NCI-H1105 (cell line): Measurements from ENCODE around the gene SPNS2.
"Not testable (repeated sequence)": the region's sequence is repeated elsewhere in the genome, so short reads cannot be mapped to it uniquely, and the experiment has no call there.

Source experiments
- DNase-seq: peaks from one replicate; lab custom pipeline; 2025; lab: John Stamatoyannopoulos, UW

SPNS2 gene

DNA sequence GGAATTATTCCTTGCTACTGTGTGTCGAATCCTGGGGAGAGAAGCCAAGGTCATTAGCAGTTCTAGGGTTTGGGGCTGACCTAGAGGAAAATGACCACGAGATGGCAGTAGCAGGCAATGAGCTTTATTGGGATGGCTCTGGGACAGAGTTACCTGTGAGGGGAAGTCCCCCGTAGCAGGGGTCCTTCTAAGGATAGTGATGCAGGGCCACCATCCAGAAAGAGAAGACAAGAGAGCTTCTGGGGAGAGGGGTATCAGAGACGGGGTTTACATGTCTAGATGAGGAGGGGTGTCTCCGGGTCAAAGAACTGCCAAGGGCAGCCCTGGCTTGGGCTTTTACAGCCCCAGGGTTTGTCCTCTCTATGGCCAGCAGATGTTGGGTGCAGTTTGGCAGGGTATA, 68.1 kb downstream of the SPNS2 start:
- DNase-seq, result peak; percentile 74

DNA sequence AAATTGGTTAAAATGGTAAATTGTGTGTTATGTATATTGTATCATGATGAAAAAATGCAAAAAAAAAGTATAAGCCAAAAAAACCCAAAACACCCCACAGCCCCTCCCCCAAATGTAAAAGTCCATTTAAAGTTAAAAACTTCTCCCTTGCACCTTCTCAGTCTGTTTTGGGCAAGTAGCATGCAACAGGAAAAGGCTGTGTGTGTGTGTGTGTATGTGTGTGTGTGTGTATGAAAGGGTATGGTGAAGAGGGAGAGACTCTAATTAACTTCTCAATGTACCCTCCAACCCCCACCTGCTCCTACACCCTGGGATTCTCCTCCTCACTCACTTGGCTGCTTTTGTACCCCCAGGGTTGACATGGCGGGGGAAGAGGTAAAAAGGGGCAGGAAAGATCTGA, 70.9 kb downstream of the SPNS2 start:
- no peak for DNase-seq

DNA sequence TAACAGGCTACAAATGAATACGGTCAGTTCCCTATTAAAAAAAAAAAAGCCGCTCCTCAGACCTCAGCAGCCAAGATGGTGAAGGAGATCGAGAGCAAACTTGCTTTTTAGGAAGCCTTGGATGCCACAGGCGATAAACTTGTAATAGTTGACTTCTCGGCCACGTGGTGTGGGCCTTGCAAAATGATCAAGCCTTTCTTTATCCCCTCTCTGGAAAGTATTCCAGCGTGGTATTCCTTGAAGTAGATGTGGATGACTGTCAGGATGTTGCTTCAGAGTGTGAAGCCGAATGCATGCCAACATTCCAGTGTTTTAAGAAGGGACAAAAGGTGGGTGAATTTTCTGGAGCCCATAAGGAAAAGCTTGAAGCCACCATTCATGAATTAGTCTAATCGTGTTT, 73.5 kb downstream of the SPNS2 start:
- DNase-seq, result no peak

DNA sequence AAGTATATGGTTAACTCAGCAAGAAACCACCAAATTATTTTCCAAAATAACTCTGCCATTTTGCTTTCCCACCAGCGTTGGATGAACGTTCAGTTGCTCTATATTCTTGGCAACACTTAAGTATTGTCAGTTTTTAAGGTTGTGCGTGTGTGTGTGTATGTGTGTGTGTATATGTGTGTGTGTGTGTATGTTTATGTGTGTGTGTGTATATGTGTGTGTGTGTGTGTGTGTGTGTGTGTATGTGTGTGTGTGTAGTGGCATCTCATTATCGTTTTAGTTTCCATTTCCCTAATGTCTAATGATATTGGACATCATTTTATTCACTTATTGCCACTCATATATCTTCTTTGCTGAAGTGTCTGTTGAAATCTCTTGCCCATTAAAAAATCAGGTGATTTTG, 74.4 kb downstream of the SPNS2 start:
- DNase-seq, result no peak

DNA sequence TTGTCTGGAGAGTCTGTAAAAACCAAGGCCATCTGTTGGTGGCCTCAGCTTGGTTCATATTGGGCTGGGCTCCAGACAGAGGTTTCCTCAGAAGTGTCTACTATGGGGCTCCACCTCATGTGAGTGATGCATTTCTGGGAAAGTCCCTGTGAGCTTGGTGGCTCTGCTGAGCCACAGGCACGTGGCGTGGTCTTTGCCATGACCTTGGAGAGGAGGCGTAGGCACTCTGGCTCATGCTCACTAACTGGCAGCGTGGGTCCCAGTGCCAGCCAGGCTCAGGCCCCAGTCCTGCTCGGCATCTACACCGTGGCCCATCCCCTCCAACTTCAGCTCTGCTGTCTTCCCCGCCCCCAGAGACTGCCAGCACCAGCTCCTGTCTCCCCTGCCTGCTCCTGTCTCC, 75.0 kb downstream of the SPNS2 start:
- DNase-seq, result no peak

DNA sequence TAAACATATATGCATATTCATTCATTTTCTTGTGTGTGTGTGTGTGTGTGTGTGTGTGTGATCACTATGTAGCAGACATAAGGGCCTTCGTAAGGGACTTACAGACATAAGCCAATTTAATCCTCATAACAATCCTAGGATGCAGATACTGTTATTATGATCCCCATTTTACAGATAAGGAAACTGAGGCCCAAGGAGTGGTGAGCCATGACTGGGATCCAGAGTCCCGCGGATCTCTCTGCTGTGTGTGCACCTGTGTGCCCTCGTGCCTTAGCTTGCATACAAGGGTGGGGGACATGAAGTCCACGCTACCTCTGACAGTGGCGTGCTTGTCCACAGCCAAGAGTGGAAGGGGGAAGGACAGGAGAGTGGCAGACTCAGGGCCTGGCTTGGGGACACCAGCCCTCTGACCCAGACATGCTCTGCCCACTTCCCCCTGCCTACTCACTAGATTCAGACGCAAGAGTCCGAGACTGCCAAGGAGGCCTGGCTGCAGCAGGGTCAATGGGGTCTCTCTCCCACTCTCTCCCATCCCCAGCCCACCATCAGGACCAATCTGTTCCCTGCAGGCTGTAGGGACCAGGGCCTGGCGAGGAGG, 75.9 kb downstream of the SPNS2 start:
- no peak for DNase-seq

DNA sequence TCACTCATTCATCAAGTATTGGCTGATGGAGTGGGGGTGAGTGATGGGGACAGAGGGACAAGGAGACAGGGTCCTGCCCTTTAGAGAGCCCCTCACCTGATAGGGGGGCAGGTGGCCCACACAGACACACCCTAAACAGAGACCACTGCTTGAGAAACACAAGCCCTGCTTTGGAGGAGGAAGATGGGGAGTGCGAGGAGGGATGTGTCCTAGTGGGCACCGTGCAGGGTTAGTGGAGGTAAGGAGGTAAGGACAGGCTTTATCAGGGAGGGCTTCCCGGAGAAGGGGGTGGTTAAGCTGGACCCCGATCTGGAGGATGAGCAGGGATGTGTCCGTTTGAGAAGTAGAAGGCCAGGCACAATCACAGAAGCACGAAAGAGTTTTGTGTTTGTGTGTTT, 77.5 kb downstream of the SPNS2 start:
- DNase-seq, result no peak

DNA sequence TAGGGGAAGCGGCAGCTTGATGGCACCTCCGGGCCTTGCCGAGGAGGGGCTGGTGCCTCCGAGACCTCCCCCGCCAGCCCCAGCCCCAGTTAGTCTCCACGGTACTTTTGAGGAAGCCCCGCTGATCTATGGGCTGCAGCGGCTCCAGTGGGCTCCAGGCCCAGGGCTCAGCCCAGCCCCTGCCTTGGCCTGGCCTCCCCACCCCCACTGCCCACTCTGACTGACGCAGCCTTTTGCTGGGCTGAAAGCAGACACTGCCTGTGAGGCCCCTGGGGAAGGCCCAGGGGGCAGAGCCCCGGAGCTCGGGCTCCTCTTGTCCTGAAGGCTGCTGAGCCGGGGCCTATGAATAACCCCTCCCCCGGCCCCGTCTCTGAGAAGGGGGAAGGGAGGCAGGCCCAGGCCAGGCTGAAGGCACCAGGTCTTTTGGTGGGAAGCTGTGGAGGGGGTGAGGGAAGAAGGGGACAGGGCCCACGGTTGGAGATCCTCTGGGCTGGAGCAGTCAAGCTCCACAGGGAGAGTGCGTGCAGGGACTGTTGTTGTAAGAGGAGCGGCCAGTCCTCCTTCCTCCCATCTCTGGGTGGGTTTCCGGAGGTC, 78.1 kb downstream of the SPNS2 start:
- no peak for DNase-seq

DNA sequence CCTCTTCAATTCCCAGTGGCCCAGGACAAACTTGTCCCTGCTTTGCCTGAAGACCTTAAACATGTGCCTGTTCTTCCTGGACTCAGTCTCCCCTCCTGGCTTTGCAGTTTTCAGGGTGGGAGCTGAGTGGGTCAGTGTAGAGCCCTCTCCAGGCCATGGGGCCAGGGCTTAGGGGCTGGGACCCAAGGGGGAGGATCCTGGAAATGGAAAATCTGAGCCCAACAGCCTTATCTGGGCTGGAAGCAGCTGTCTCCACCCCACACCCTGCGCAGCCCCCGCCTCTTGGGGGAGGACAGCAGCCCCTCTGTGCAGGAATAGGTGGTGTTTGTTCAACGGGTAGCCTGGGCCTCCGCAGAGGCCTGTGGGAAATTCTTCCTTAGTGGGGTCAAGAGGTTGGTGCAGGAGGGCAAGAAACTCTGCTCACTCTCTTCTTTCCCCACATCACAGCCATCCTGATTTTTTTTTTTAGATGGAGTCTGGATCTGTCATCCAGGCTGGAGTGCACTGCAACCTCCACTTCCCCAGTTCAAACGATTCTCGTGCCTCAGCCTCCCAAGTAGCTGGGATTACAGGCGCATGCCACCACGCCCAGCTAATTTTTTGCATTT, 78.8 kb downstream of the SPNS2 start:
- DNase-seq, result no peak

DNA sequence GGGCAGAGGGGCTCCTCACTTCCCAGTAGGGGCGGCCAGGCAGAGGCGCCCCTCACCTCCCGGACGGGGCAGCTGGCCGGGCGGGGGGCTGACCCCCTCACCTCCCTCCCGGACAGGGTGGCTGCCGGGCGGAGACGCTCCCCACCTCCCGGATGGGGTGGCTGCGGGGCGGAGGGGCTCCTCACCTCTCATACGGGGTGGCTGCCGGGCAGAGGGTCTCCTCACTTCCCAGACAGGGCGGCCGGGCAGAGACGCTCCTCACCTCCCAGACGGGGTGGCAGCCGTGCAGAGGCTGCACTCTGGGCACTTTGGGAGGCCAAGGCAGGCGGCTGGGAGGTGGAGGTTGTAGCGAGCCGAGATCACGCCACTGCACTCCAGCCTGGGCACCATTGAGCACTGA, 79.7 kb downstream of the SPNS2 start:
- DNase-seq, result not testable (repeated sequence)

DNA sequence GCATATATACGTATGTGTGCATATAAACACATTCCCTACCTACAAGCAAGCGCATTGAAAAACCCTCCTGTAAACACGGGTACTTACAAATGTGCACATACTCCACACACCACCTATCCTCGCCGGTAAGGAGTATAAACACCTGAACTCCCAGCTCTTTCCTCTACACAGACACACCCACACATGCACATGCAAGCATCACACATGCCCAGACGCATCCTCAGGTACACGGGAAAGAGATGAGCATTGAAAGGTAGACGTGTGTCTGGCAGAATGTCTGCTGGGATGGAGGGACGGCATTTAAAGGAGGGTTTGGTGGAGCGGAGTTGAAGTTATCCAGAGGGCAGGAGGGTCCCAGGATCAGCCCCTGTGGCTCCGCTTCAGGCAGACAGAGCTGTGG, 81.0 kb downstream of the SPNS2 start:
- DNase-seq, result no peak

DNA sequence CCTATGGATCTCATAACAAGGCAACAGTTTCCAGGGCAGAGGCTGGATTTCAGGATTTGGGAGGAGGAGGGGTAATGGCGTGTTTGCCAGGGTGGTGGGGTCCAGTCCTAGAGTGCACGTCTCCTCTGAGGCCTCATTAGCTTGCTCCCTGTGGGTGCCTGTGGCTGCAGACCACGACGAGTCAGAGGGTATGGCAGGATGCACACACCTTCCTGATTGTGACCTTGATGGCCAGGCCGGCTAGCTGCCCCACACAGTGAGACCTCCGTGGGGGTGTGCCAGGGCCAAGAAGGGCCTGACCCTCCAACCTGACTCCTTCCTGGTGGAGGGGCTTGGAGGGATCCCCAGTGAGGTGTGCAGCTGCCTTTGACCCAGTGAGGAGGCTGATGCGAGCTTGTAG, 81.6 kb downstream of the SPNS2 start:
- no peak for DNase-seq

DNA sequence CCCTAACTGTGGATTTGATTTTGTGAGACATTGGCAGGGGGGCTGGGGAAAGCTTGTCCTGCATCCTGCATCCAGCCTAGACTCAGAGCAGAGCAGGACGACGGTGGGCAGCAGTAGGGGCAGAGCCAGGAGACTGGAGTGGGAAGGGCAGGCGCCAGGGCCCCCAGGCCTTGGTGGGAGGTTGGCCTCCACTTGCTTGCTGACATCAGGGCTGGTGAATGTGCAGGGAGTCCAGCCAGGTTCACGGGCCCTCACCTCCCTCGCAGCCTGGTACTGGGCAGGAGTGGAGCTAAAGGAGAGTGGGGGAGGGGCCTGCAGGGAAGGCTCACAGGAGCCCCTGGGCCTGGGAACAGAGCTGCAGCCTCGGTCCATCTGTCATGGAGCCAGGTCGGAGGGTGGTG, 83.4 kb downstream of the SPNS2 start:
- no peak for DNase-seq

DNA sequence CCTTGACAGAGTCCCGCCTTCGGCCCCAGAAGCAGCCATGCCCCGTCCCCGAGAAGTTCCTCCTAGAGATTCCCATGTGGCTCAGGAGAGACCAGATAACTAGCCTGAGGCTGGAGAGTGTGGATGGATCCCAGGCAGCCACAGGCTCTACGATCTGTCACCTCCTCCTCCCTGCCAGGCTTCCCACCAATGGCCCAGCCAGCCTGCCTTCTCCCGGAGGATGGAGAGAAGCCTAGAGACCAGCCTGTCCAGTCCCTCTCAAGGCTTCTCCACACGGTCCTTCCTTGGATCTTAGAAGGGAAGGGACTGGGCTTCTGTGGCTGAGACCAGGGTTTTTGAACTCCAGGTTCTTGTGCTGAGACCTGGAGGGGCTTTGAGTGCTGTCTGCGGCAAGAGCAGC, 84.0 kb downstream of the SPNS2 start:
- DNase-seq, result no peak

DNA sequence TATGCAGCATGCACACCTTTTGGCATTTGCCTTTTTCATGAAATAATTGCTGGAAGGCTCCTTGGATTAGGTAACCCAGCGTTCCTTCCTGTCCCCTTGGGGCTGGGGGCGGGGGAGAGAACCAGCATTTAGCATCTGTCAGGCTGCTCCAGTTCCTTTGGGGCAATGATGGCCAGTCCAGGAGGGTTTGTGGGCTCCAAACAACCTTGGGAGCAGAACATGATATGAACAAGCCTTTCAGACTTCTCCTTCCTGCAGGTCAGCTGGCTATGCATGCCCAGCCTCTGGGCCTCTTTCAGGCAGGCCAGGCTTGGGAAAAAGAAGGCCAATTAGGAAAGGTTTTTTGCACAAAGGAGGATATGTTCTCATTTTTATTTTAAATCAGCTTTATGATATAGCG, 84.5 kb downstream of the SPNS2 start:
- DNase-seq, result no peak

DNA sequence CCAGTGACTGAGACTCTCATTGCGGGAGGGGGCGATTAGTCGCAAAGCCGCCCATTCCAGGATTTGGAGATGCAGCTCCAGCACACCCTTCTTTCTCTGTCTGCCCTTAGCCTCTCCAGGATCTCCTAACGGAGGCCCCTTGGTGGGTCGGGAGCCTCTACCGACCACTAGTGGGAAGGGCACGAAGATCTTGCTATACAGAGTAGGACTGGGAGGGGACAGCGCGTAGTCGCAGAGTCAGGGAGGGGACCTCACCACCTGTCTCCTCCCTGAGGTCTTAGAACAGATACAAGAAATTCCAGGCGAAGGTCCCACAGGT, 85.1 kb downstream of the SPNS2 start:
- DNase-seq, result peak; percentile 34

DNA sequence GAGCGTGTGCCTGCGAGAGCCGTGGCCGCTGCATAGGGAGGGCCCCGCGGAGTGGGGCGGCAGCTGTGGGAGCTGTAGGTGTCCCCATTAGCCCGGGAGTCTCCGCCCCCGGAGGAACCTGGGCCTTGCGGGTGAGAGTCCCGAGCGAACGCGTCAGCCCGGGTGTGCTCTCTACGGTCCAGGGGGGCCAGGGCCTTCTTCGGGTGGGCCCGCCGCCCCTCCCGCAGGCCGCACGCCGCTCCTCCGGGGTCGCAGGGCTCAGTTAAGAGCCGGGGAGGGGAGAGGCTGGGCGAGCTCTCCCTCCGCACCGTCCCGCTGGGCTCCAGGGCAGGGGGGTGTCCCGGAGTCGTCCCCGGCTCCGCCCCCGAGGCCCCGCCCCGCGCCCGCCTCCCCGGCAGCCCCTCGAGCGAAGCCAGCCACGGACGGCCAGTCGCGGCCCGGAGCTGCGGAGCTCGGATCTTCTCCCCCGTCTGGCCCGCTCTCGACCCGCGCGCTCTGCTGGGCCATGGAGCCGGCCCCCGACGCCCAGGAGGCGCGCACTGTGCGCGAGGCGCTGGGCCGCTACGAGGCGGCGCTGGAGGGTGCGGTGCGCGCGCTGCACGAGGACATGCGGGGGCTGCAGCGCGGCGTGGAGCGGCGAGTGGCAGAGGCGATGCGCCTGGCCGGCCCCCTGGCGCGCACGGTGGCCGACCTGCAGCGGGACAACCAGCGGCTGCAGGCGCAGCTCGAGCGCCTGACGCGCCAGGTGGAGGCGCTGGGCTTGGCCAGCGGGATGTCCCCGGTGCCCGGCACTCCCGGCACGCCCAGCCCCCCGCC, 85.6 kb downstream of the SPNS2 start, which contains the start of gene SMTNL2:
SMTNL2 (plus strand) TSS at position 429 of the 816 bp plus-strand sequence; CDS start at position 506, 77 bp downstream.
- DNase-seq, result no peak

DNA sequence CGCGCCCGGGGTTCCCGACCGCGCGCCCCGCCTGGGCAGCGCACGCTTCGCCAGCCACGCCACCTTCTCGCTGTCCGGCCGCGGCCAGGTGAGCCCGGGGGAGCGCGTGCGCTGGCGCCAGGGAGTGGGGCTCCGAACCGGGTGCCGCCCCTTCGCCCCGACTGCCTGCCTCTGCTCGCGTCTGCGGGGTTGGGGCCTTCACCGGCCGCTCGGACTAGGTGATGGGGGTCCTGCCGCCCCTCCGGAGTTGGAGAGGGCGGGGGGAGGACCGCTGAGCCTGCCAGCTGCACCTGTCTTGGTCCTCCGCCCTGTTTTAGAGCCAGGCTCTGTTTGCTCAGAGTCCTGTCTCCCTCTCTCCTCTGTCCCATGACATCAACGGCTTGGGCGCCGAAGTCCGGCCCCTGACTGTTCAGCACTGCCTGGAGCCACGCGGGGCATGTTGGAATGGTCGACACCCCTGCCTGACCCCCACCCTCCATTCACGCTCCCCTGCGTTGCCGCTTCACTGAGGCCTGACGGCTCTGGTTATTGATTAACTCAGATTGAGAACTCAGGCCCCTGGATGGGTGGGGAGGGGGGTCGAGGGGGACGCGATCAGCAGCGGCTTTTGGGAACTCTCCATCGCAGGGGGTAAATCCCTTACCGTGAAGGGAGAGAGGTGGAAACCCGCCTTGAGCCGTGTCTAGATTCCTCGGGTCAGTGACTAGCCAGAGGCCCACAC, 86.4 kb downstream of the SPNS2 start:
- no peak for DNase-seq

DNA sequence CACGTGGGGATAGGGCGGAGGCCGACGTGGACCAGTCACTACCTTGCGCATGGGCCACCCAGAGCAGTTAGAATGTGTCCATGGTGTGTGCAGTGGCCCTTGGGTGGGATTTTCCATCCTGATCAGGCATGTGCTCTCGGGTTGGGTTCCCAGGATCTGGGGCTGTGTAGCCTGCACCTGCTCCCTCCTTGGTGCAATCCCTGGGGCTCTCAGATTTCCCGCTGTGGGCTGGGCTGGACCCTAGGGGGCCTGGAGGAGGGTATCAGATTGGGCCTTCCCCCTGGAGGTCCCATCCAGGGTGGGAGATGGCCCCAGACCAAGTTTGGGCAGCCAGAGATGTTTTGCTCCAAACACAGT, 86.9 kb downstream of the SPNS2 start:
- DNase-seq, result no peak

DNA sequence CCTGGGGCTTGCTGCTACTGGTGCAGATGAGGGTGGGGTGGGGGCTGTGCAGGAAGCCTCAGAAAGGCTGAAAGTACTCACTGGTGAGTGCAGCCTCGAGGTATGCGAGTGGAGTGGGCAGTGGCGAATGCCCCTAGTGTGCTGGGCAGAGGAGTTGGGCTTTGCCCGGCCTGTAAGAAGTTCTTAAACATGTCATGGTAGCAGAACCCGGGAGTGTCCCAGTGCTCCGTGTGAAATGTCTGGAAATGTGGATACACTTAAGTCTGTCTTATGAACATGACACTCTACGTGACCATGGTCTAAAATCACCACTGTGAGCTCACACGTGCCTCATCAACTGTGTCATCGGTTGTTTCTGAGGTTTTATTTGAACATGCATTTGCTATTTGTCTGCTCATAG, 87.4 kb downstream of the SPNS2 start:
- DNase-seq, result no peak

DNA sequence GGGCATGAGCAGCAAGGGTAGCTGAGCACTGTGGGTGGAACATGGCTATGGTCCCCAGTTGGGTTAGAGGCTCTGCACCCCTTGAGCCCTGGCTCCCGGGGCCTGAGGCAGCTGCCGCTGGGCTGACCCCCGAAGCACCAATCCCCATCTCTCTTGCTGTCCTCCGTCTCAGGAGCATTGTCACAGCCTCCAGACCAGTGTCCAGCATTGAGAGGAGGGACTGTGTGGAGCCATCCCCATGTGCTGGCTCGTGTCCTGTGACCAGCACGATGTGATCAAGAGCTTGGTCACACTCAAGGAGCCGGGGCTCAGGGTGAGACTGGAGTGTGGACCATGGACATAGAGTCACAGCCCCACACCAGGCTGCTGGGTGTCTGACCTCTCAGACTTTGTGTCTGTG, 88.5 kb downstream of the SPNS2 start:
- DNase-seq, result no peak

DNA sequence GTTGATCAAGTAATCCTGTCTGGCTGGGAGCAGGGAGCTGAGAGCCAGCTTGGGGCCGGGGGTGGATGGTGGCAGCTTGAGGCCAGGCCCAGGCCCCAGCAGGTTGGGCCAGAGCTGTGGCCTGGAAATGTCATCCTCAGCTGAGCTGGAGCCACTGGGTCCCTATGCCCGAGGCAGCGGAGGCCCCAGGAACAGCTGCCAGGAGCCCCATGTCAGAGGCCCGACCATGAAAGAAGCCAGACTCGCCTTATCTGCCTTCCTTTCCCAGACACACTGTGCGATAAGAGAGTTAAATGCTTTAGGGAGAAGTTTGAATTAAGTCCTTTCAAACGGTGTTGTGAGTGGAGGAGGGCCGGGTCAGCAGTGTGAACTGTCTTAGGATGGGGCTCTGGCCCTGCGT, 89.1 kb downstream of the SPNS2 start:
- no peak for DNase-seq

DNA sequence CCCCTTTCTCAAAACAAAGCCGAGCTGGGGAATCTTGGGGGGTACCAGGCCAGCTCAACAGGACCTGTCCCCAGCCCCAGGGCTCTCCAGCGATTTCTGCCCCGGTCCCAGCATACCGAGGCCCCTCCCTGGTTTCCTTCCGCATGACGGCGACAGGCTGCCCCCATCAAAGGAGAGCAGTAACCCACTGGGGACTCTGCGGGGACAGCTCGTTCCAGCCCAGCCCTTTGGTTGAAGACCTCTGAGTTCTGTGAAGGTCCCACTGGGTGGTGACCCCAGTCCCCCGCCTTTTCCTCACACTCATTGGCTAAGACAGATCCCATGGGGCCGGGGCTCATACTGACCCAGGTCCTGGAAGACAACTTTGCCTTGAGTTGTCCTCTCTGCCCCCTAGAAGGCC, 89.7 kb downstream of the SPNS2 start:
- no peak for DNase-seq
